Stimulated activated CD4-positive, alpha-beta T cell treated with anti-CD3 and anti-CD28 coated beads, Interleukin-12 subunit alpha, Interleukin-12 subunit beta, amount 100 ng/mL, for 48 hours (primary cell): ENCODE data around the gene GRP.

Experiments
- DNase-seq, 3 donors: peaks; one replicate each; pipeline ENCODE4 v3.0.0-alpha.2; 2020; ENCODE audit warnings: low read depth in 2 of 3, low spot score in 1 of 3

The GRP gene

DNA sequence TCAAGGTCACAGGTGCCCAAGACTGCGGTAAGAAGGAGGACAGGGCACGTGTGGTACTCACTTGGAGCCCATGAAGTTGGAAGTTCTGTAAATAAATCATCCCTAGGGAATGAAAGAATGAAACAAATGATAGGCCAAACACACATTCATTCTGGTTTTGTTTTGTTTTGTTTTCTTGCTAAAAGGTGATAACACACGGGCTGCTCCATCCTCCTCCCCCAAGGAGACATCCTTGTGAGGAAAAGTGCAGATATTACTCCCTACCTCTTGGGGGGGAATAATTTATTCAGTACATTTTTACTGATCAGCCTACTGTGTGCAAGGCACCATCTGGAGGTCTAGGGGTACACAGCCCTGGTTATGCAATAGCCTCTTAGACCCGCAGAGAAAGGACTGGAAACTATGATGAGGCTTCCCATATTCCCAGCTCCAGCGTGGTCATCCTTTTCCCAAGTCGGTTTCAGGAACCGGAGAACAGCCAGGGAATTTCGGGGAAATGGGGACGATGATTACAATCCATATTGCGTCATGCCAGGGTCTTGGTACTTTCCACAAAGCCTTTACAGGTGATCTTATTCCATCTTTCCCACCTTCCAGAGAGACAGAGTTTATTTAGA lies 47.0 kb downstream of the GRP start:
- DNase-seq = no peak

GRCh38 chr18:59267503-59268126 lies 47.7 kb downstream of the GRP start:
- DNase-seq = no peak

DNA sequence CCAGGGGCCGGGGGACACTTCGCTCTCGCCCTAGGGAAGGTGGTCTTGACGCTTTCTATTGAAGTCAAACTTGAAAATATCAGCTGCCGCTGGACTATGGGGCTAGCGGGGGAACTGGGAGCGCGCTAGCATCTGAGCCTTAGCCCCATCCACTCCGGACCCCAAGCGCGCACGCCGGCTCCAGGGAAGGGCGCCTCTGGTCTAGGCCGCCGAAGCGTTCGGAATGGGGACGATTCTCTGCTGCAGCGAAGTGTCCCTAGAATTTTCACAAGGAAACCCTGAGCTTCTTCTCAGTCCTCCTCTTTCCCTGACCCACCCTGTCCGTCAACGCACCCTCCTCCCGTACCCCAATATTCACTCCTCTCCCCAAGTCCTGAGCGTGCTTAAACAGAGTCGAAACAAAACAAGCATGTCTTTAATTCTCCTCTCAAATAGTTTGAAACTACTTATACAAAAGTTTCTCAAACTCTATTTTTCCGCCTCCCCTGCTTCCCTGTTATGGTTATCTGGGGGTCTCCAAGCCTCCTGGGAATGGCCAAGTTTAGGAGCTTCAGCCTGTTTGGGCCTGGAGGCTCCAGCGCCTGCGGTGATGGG lies 48.3 kb downstream of the GRP start:
- DNase-seq = no peak

DNA sequence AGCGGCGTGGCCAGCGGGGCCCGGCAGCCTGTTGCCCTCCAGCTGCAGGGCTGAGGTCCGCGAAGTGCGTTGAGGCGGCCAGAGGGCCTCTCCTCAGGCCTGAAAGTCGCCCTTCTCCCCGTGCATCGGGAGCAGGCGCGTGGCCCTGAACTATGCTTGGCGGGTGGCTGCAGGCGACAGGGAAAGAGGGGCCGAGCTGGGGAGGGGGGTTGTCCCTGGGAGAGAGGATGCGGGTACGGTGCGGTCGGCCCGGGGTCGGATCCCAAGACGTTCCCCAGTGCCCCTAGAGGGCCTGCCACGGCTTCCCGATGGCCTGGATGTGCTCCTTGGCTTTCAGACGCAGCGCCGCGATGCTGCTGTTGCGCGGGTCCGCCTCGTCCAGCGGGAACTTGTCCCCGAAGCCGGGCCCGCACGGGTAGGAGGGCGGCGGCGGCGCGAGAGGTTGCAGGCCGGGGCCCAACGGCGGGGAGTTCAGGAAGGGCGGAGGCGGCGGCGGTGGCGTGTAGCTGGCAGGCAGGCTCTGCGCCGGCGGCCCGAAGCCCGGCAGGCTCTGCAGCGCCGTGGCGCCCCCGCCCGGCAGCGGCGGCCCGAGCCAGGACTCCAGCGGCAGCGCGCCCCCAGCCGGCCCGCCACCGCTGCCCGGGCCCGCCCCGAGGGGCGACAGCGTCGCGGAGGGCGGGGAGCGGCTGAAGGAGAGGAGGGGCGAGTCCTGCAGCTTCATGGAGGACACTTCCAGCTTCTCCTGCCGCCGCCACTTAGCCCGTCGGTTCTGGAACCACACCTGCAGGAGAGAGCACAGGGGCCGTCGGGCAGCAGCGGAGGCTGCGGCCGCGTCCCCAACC lies 49.0 kb downstream of the GRP start:
- peak in 2 of 3 donors; percentile 17 to 47 for DNase-seq

GRCh38 chr18:59269563-59270119 lies 49.7 kb downstream of the GRP start:
- DNase-seq = no peak

GRCh38 chr18:59270689-59271257 lies 50.8 kb downstream of the GRP start:
- no peak for DNase-seq

GRCh38 chr18:59271606-59272220 lies 51.8 kb downstream of the GRP start:
- no peak for DNase-seq

DNA sequence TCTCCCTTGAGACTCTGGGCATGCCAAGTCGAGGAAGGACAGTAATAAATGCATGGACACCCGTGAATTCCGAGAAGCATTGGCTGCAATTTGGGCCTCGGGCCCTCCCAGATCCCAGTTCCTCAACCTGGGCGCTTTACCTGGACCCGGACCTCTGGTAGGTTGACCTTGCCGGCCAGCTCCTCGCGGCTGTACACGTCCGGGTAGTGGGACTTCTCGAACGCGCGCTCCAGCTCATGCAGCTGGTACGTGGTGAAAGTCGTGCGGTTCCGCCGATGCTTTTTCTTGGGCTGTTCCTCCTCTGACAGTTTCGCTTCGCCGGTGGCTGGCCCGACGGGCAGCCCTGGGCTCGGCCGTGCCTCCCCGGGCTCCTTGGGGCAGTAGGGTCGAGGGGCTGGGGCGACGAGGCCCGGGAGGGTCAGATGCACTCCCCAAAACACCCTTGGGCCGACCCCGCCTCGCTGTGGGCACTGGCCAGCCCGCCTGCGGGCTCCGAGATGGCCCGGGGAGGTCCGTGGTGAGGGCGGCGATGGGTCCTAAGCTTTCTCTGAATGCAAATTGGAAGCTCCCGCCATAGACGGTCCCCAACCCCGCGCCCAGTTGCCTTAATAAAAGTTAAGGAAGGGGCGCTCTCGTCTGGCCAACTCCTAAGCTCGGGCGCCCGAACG lies 52.4 kb downstream of the GRP start:
- no peak for DNase-seq

- peak in 1 of 3 donors; percentile 20 for DNase-seq
These were observed 53.2 kb downstream of the GRP start, which contains the start of gene RAX for GRCh38 chr18:59272891-59273758. TSS of gene RAX (minus strand) at chr18:59273454. CDS start at chr18:59273206, 248 bp downstream.

- DNase-seq = no peak
These were observed 54.0 kb downstream of the GRP start for GRCh38 chr18:59273759-59274532.

GRCh38 chr18:59274533-59274928 lies 54.6 kb downstream of the GRP start:
- no peak for DNase-seq

GRCh38 chr18:59275406-59275949 lies 55.5 kb downstream of the GRP start:
- DNase-seq = no peak

- no peak for DNase-seq
These were observed 56.1 kb downstream of the GRP start for GRCh38 chr18:59276047-59276446.

GRCh38 chr18:59278793-59279192 lies 58.8 kb downstream of the GRP start:
- DNase-seq = no peak

GRCh38 chr18:59279193-59279592 lies 59.2 kb downstream of the GRP start:
- DNase-seq = no peak

DNA sequence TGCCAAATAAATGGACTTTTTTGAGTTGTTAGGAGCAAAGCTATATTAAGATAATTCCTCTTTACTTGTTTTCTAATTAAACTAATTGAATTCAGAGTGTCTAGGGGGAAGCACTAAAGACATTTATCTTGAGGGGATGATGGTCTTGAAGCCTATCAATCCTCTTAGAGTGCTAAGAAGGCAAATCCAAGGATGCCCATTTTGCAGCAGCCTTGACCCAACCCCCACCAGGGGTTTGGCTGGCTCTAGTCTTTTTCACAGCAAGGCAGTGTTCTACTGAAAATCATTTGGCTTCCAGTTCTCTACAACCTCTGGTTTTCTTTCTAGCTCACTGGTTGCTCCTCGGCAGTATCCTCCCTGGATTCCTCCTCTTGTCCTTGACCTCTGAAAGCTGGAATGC lies 59.8 kb downstream of the GRP start:
- DNase-seq = no peak
